Caco-2 (cell line): ENCODE results near the gene POLR2H. TPM values are rescaled to one million over a fixed set of nuclear protein-coding genes. Genes with fewer than 3 reads are reported as not detected.

Experiments
- BruUV-seq: library from RNA; stranded (reverse); fragments of 400-500 nt; replicated peaks from 2 replicates; lab custom pipeline; 2021; lab: Mats Ljungman, UMichigan
- CTCF ChIA-PET: fragments of 300-600 bp; sonication (Branson Sonifier 250); formaldehyde crosslinking; loops from one replicate; lab custom pipeline; 2022; ENCODE audit warnings: antibody characterized with exemption; lab: Charles Lee
- POLR2A ChIA-PET: fragments of 300-600 bp; sonication (Branson Sonifier 250); formaldehyde crosslinking; loops from one replicate; lab custom pipeline; 2022; ENCODE audit warnings: antibody characterized with exemption; lab: Charles Lee
- DNase-seq, 2 experiments: peaks; one replicate each; pipeline versions ENCODE4 v3.0.0 to v3.0.0-alpha.2; 2020 to 2022
- H3K27me3 ChIP-seq: replicated peaks from 2 replicates; pipeline ENCODE4 v1.6.0; 2011; ENCODE audit warnings: low read length; ENCODE audit not compliant: control insufficient read depth, insufficient read depth
- H3K36me3 ChIP-seq: 2 replicates; pipeline ENCODE4 v1.5.1; 2011; ENCODE audit warnings: low read length; ENCODE audit not compliant: control insufficient read depth, insufficient read depth
- H3K4me1 ChIP-seq: fragments of 250-450 bp; sonication (Bioruptor Pico); 2 replicates; pipeline ENCODE4 v1.5.1; 2020; ENCODE audit warnings: mild to moderate bottlenecking
- H3K4me3 ChIP-seq: 2 replicates; pipeline ENCODE4 v1.5.1; 2011; ENCODE audit warnings: low read depth, mild to moderate bottlenecking, control low read depth, low read length
- H3K9me3 ChIP-seq: fragments of 250-450 bp; sonication (Bioruptor Pico); 2 replicates; pipeline ENCODE4 v1.5.1; 2020; ENCODE audit warnings: mild to moderate bottlenecking, moderate library complexity
- H3K27ac Mint-ChIP-seq: one replicate; pipeline ENCODE4 v1.8.0; 2022; ENCODE audit warnings: mixed read lengths; ENCODE audit not compliant: unreplicated experiment
- H3K27me3 Mint-ChIP-seq: one replicate; pipeline ENCODE4 v1.8.0; 2022; ENCODE audit warnings: mixed read lengths; ENCODE audit not compliant: insufficient read depth, unreplicated experiment
- H3K36me3 Mint-ChIP-seq: one replicate; pipeline ENCODE4 v1.8.0; 2022; ENCODE audit warnings: mild to moderate bottlenecking, mixed read lengths; ENCODE audit not compliant: insufficient read depth, unreplicated experiment
- H3K4me1 Mint-ChIP-seq: one replicate; pipeline ENCODE4 v1.8.0; 2022; ENCODE audit warnings: low read depth, mixed read lengths; ENCODE audit not compliant: unreplicated experiment
- H3K4me3 Mint-ChIP-seq: one replicate; pipeline ENCODE4 v1.8.0; 2022; ENCODE audit warnings: mild to moderate bottlenecking, moderate library complexity, mixed read lengths; ENCODE audit not compliant: unreplicated experiment
- H3K9me3 Mint-ChIP-seq: one replicate; pipeline ENCODE4 v1.8.0; 2022; ENCODE audit warnings: mixed read lengths; ENCODE audit not compliant: unreplicated experiment
- CTCF ChIP-seq, 2 experiments: fragments of 200-600 bp in 1 of 2; IDR thresholded peaks; 1 replicate in 1 of 2; 2 replicates in 1 of 2; pipeline versions ENCODE4 v1.5.1 to v1.8.0; 2011 to 2022; ENCODE audit warnings: antibody characterized with exemption in 1 of 2, control low read depth in 1 of 2, inconsistent platforms in 1 of 2, low read depth in 1 of 2, low read length in 1 of 2, mild to moderate bottlenecking in 1 of 2, moderate library complexity in 1 of 2; ENCODE audit not compliant: insufficient read depth in 1 of 2, severe bottlenecking in 1 of 2, unreplicated experiment in 1 of 2
- intact Hi-C: fragments of 100-400 bp; cut with micrococcal nuclease; formaldehyde crosslinking; loops from one replicate; pipeline ENCODE4 v1.10.0; 2022; ENCODE audit not compliant: unreplicated experiment
- total RNA-seq: library from RNA; stranded (reverse); gene quantifications from 2 replicates; pipeline ENCODE4 v1.2.3, GENCODE V29; 2022

Gene POLR2H
- total RNA-seq, 1 experiment from 2014 or later = 101 TPM

GRCh38 chr3:184323696-184324095, 37.8 kb upstream of the POLR2H start:
- Histone ChIP-seq H3K27me3 (no peaks in the 10 kb centered on the region), H3K4me3 (no peak overlapping the region), H3K9me3 (no peaks in the 10 kb centered on the region), H3K4me1 (no peaks in the 10 kb centered on the region), H3K36me3 (peaks cover 23% of the 10 kb centered on the region)
- Mint-ChIP-seq H3K36me3 (peaks cover 100% of the 10 kb centered on the region), H3K9me3 (no peaks in the 10 kb centered on the region), H3K4me1 (no peaks in the 10 kb centered on the region), H3K27ac (no peak overlapping the region), H3K4me3 (no peak overlapping the region), H3K27me3 (no peaks in the 10 kb centered on the region)
- intact Hi-C loops = no loop called here
- no peak for TF ChIP-seq CTCF (IDR thresholded peaks at IDR 0.05; ENCODE audit: insufficient read depth in 1 of 2, low read depth in 1 of 2, low read length in 1 of 2, severe bottlenecking in 1 of 2, unreplicated experiment in 1 of 2)
- no TSS peak for BruUV-seq
- ChIA-PET POLR2A (no interaction called here), CTCF (no interaction called here)
- no peak for DNase-seq

GRCh38 chr3:184325269-184325668, 36.2 kb upstream of the POLR2H start:
- Mint-ChIP-seq H3K27me3 (no peaks in the 10 kb centered on the region), H3K4me1 (no peaks in the 10 kb centered on the region), H3K9me3 (no peaks in the 10 kb centered on the region), H3K36me3 (peaks cover 100% of the 10 kb centered on the region), H3K27ac (no peak overlapping the region), H3K4me3 (no peak overlapping the region)
- ChIA-PET CTCF (no interaction called here), POLR2A (interaction anchor here (0.7 kb wide), 1 partner anchor 224 kb away, joined by 3 read pairs; no protein-coding TSS in a partner anchor)
- Histone ChIP-seq H3K4me1 (no peaks in the 10 kb centered on the region), H3K36me3 (peaks cover 24% of the 10 kb centered on the region), H3K4me3 (no peak overlapping the region), H3K9me3 (no peaks in the 10 kb centered on the region), H3K27me3 (no peaks in the 10 kb centered on the region)
- DNase-seq = no peak
- no peak for TF ChIP-seq CTCF (IDR thresholded peaks at IDR 0.05; ENCODE audit: insufficient read depth in 1 of 2, low read depth in 1 of 2, low read length in 1 of 2, severe bottlenecking in 1 of 2, unreplicated experiment in 1 of 2)
- intact Hi-C loops = no loop called here
- no TSS peak for BruUV-seq

GRCh38 chr3:184325715-184326369, 35.7 kb upstream of the POLR2H start:
- Histone ChIP-seq H3K27me3 (no peaks in the 10 kb centered on the region), H3K9me3 (no peaks in the 10 kb centered on the region), H3K4me3 (no peak overlapping the region), H3K36me3 (peaks cover 24% of the 10 kb centered on the region), H3K4me1 (no peaks in the 10 kb centered on the region)
- Mint-ChIP-seq H3K9me3 (no peaks in the 10 kb centered on the region), H3K36me3 (peaks cover 100% of the 10 kb centered on the region), H3K27ac (no peak overlapping the region), H3K27me3 (no peaks in the 10 kb centered on the region), H3K4me1 (no peaks in the 10 kb centered on the region), H3K4me3 (no peak overlapping the region)
- BruUV-seq = no TSS peak
- intact Hi-C loops = no loop called here
- POLR2A ChIA-PET = interaction anchor here (0.7 kb wide), 1 partner anchor 224 kb away, joined by 3 read pairs; no protein-coding TSS in a partner anchor
- CTCF ChIA-PET = no interaction called here
- DNase-seq = no peak
- TF ChIP-seq CTCF (IDR thresholded peaks at IDR 0.05; ENCODE audit: insufficient read depth in 1 of 2, low read depth in 1 of 2, low read length in 1 of 2, severe bottlenecking in 1 of 2, unreplicated experiment in 1 of 2) = no peak
